ENCODE measurements around the gene BCAS4. TPM values are rescaled to one million over a fixed set of nuclear protein-coding genes. Genes with fewer than 3 reads are reported as not detected.
"Not testable (repeated sequence)": the region's sequence is repeated elsewhere in the genome, so short reads cannot be mapped to it uniquely, and the experiment has no call there.

BCAS4 gene
- total RNA-seq, 1 donor from 2014 or later: 3.0 TPM

- not testable (repeated sequence) for DNase-seq (ENCODE audit: low spot score)
- intact Hi-C loops (cut with DNase I): loop anchor here (5.0 kb wide), 1 partner anchor 514 kb away; no protein-coding TSS in a partner anchor
Measured at GRCh38 chr20:50793575-50794016, 1.3 kb upstream of the BCAS4 start.

- intact Hi-C loops (cut with DNase I): loop anchor here (5.0 kb wide), 1 partner anchor 513 kb away; no protein-coding TSS in a partner anchor
- DNase-seq (ENCODE audit: low spot score): no peak
Measured at GRCh38 chr20:50794181-50794845, 548 bp upstream of the BCAS4 start.

- intact Hi-C loops (cut with DNase I): no loop called here
- no peak for DNase-seq (ENCODE audit: low spot score)
Measured at GRCh38 chr20:50797142-50797541, 2.3 kb downstream of the BCAS4 start.

GRCh38 chr20:50798650-50799049 is 3.8 kb downstream of the BCAS4 start:
- intact Hi-C loops (cut with DNase I): no loop called here
- no peak for DNase-seq (ENCODE audit: low spot score)

- intact Hi-C loops (cut with DNase I): no loop called here
- DNase-seq (ENCODE audit: low spot score): no peak
Measured at GRCh38 chr20:50799176-50799889, 4.5 kb downstream of the BCAS4 start.

- intact Hi-C loops (cut with DNase I): no loop called here
- no peak for DNase-seq (ENCODE audit: low spot score)
Measured at GRCh38 chr20:50799890-50800550, 5.2 kb downstream of the BCAS4 start.

- DNase-seq (ENCODE audit: low spot score); intact Hi-C loops (cut with DNase I): not testable (repeated sequence)
Measured at GRCh38 chr20:50800986-50801746, 6.3 kb downstream of the BCAS4 start.

GRCh38 chr20:50801747-50802125 is 6.9 kb downstream of the BCAS4 start:
- DNase-seq (ENCODE audit: low spot score): no peak
- intact Hi-C loops (cut with DNase I): no loop called here

- DNase-seq (ENCODE audit: low spot score): no peak
- intact Hi-C loops (cut with DNase I): no loop called here
Measured at GRCh38 chr20:50802289-50802688, 7.4 kb downstream of the BCAS4 start.

- intact Hi-C loops (cut with DNase I): no loop called here
- no peak for DNase-seq (ENCODE audit: low spot score)
Measured at GRCh38 chr20:50804437-50805348, 9.8 kb downstream of the BCAS4 start.

- intact Hi-C loops (cut with DNase I): no loop called here
- DNase-seq (ENCODE audit: low spot score): no peak
Measured at GRCh38 chr20:50805349-50805684, 10.5 kb downstream of the BCAS4 start.

- intact Hi-C loops (cut with DNase I): no loop called here
- DNase-seq (ENCODE audit: low spot score): no peak
Measured at GRCh38 chr20:50806126-50806768, 11.4 kb downstream of the BCAS4 start.

- intact Hi-C loops (cut with DNase I): no loop called here
- DNase-seq (ENCODE audit: low spot score): no peak
Measured at GRCh38 chr20:50810063-50810462, 15.2 kb downstream of the BCAS4 start.

GRCh38 chr20:50810842-50811241 is 16.0 kb downstream of the BCAS4 start:
- DNase-seq (ENCODE audit: low spot score): no peak
- intact Hi-C loops (cut with DNase I): no loop called here

- no peak for DNase-seq (ENCODE audit: low spot score)
- intact Hi-C loops (cut with DNase I): no loop called here
Measured at GRCh38 chr20:50813101-50813643, 18.3 kb downstream of the BCAS4 start.

GRCh38 chr20:50813801-50814200 is 18.9 kb downstream of the BCAS4 start:
- intact Hi-C loops (cut with DNase I): no loop called here
- no peak for DNase-seq (ENCODE audit: low spot score)

GRCh38 chr20:50814438-50815161 is 19.7 kb downstream of the BCAS4 start:
- no peak for DNase-seq (ENCODE audit: low spot score)
- intact Hi-C loops (cut with DNase I): loop anchor here (5.0 kb wide), 1 partner anchor 118 kb away; the partner anchor contains the start of gene ADNP

All from cardiac septum (tissue), 1 donor.